HepG2 (cell line): ENCODE results near the gene CDH13. TPM values are rescaled to one million over a fixed set of nuclear protein-coding genes. Genes with fewer than 3 reads are reported as not detected.

Experiments used
- ATAC-seq: fragments of 200-7000 bp; cut with Tn5 transposase; 3 replicates; pipeline ENCODE4 v1.9.1; 2020; ENCODE audit warnings: mild to moderate bottlenecking, moderate library complexity
- BruUV-seq: library from RNA; stranded (reverse); fragments of 400-500 nt; replicated peaks from 2 replicates; lab custom pipeline; 2021; lab: Mats Ljungman, UMichigan
- CTCF ChIA-PET: fragments of 300-600 bp; formaldehyde crosslinking; extraction: SDS; loops from one replicate; lab custom pipeline; 2021; ENCODE audit warnings: low total read pairs, inconsistent platforms, low intra/inter-chr PET ratio; lab: Yijun Ruan, JAX
- POLR2A ChIA-PET: fragments of 350-600 bp; sonication (Branson Sonifier 250); formaldehyde crosslinking; loops from one replicate; lab custom pipeline; 2020; ENCODE audit warnings: antibody characterized with exemption, inconsistent platforms; lab: Yijun Ruan, JAX
- DNase-seq: peaks from one replicate; pipeline ENCODE4 v3.0.0-alpha.2; 2015; ENCODE audit warnings: low spot score
- FAIRE-seq: peaks from 3 replicates; lab custom pipeline; 2011; peaks lifted over from hg19 to GRCh38; lab: Jason Lieb, UNC
- H2AFZ ChIP-seq: one replicate; pipeline ENCODE4 v1.6.1; 2011; ENCODE audit warnings: low read length, inconsistent platforms
- H3K27ac ChIP-seq: fragments of 300-600 bp; 3 replicates; pipeline ENCODE4 v1.8.0; 2011; ENCODE audit warnings: mixed run types, mild to moderate bottlenecking, mixed read lengths, low read length, inconsistent platforms; ENCODE audit not compliant: insufficient read depth; ENCODE audit errors: extremely low read length
- H3K27me3 ChIP-seq, 2 experiments: fragments of 200-600 bp in 1 of 2; 2 replicates in 1 of 2; 3 replicates in 1 of 2; pipeline versions ENCODE4 v1.6.0 to v1.8.0; 2011; ENCODE audit warnings: low read length in 2 of 2, mild to moderate bottlenecking in 2 of 2, moderate library complexity in 2 of 2, inconsistent platforms in 1 of 2; ENCODE audit not compliant: insufficient read depth in 2 of 2, control insufficient read depth in 1 of 2
- H3K36me3 ChIP-seq, 2 experiments: fragments of 200-600 bp in 1 of 2; replicated peaks in 1 of 2; 2 replicates in 1 of 2; 3 replicates in 1 of 2; pipeline versions ENCODE4 v1.5.1 to v1.8.0; 2011; ENCODE audit warnings: low read length in 2 of 2, inconsistent platforms in 1 of 2; ENCODE audit not compliant: insufficient read depth in 2 of 2, control insufficient read depth in 1 of 2
- H3K4me1 ChIP-seq: 2 replicates; pipeline ENCODE4 v1.5.1; 2012; ENCODE audit warnings: low read length, inconsistent platforms; ENCODE audit not compliant: insufficient read depth
- H3K4me2 ChIP-seq: 2 replicates; pipeline ENCODE4 v1.6.0; 2011; ENCODE audit warnings: low read depth, low read length, inconsistent platforms
- H3K4me3 ChIP-seq, 3 experiments: fragments of 200-600 bp in 1 of 3; sonication (generic), shearing (Covaris generic) in 1 of 3; replicated peaks in 1 of 3; 2 replicates each; pipeline ENCODE4 v1.5.1; 2011 to 2016; ENCODE audit warnings: low read length in 3 of 3, inconsistent platforms in 2 of 3, low read depth in 2 of 3, mild to moderate bottlenecking in 2 of 3, control low read depth in 1 of 3, mixed read lengths in 1 of 3; ENCODE audit not compliant: insufficient read depth in 1 of 3
- H3K79me2 ChIP-seq: one replicate; pipeline ENCODE4 v1.6.1; 2011; ENCODE audit warnings: low read length, inconsistent platforms; ENCODE audit not compliant: insufficient read depth
- H3K9ac ChIP-seq: 2 replicates; pipeline ENCODE4 v1.6.0; 2011; ENCODE audit warnings: mild to moderate bottlenecking, low read depth, low read length, inconsistent platforms; ENCODE audit not compliant: insufficient read depth
- H3K9me3 ChIP-seq: 2 replicates; pipeline ENCODE4 v1.5.1; 2012; ENCODE audit warnings: mild to moderate bottlenecking, low read length
- H4K20me1 ChIP-seq: 2 replicates; pipeline ENCODE4 v1.6.0; 2011; ENCODE audit warnings: inconsistent platforms, mild to moderate bottlenecking, low read length, moderate library complexity; ENCODE audit not compliant: insufficient read depth
- CCAR2 ChIP-seq: fragments of 200-400 bp; formaldehyde crosslinking; optimal IDR thresholded peaks from 2 replicates; pipeline ENCODE3; 2018; ENCODE audit warnings: low read depth, mild to moderate bottlenecking, low read length, moderate library complexity
- HINFP ChIP-seq: sonication (generic); formaldehyde crosslinking; IDR thresholded peaks from 2 replicates; pipeline ENCODE4 v1.4.0; 2020; ENCODE audit warnings: low read depth, mild to moderate bottlenecking, missing genetic modification reagents
- RFX1 ChIP-seq: fragments of 450-650 bp; IDR thresholded peaks from 2 replicates; pipeline ENCODE4 v1.6.1; 2017
- TERF1 ChIP-seq: sonication (generic); formaldehyde crosslinking; IDR thresholded peaks from 2 replicates; pipeline ENCODE4 v1.8.0; 2022; ENCODE audit warnings: mild to moderate bottlenecking, missing genetic modification reagents, moderate library complexity
- ZFY ChIP-seq: sonication (generic); formaldehyde crosslinking; IDR thresholded peaks from 2 replicates; pipeline ENCODE4 v1.4.0; 2020; ENCODE audit warnings: missing genetic modification reagents
- ZMYM2 ChIP-seq: sonication (generic); formaldehyde crosslinking; IDR thresholded peaks from 2 replicates; pipeline ENCODE4 v1.8.0; 2022; ENCODE audit warnings: mild to moderate bottlenecking, missing genetic modification reagents
- ZNF296 ChIP-seq: sonication (generic); formaldehyde crosslinking; conservative IDR thresholded peaks from 2 replicates; pipeline ENCODE4 v1.5.0; 2020; ENCODE audit warnings: mild to moderate bottlenecking, missing genetic modification reagents
- ZNF646 ChIP-seq: sonication (generic); formaldehyde crosslinking; IDR thresholded peaks from 2 replicates; pipeline ENCODE4 v1.9.0; 2021; ENCODE audit warnings: mild to moderate bottlenecking, missing genetic modification reagents
- ZNF772 ChIP-seq: sonication (generic); formaldehyde crosslinking; IDR thresholded peaks from 2 replicates; pipeline ENCODE4 v1.5.0; 2020; ENCODE audit warnings: mild to moderate bottlenecking, missing genetic modification reagents
- ZSCAN22 ChIP-seq: sonication (generic); formaldehyde crosslinking; IDR thresholded peaks from 2 replicates; pipeline ENCODE4 v1.4.0; 2020; ENCODE audit warnings: mild to moderate bottlenecking, missing genetic modification reagents
- ZUFSP ChIP-seq: sonication (generic); formaldehyde crosslinking; IDR thresholded peaks from 2 replicates; pipeline ENCODE4 v1.9.0; 2021; ENCODE audit warnings: missing genetic modification reagents, mild to moderate bottlenecking, borderline replicate concordance
- WGBS: methylation state at CpG from one replicate; pipeline ENCODE4 v1.1.6; 2017; ENCODE audit warnings: low lambda C conversion rate; 5-methylcytosine and 5-hydroxymethylcytosine counted together
- in situ Hi-C: cut with HindIII; loops from 2 replicates; pipeline ENCODE4 v1.10.0; 2017; ENCODE audit warnings: low pct_unique_long_range_greater_than_20kb; ENCODE audit not compliant: extremely low pct_ligation_motif_present
- intact Hi-C: fragments of 100-400 bp; cut with micrococcal nuclease; formaldehyde crosslinking; loops from one replicate; pipeline ENCODE4 v1.10.0; 2022; ENCODE audit not compliant: unreplicated experiment
- polyA plus RNA-seq, 8 experiments: library from polyadenylated mRNA; depleted of rRNA in 3 of 8; stranded (reverse) in 7 of 8; unstranded in 1 of 8; fragments of >200 nt; fragmentation: Illumina TruSeq in 4 of 8; extraction: Trizol in 4 of 8; gene quantifications; 2 replicates each; pipeline versions ENCODE4 v1.2.1 to v1.2.3, GENCODE V29; 2011 to 2016; ENCODE audit warnings: low read depth in 4 of 8, missing spikeins in 1 of 8, mixed read lengths in 1 of 8; ENCODE audit not compliant: insufficient read depth in 1 of 8
- total RNA-seq, 5 experiments: library from RNA; depleted of rRNA; stranded (reverse); fragments of >200 nt; fragmentation: Illumina TruSeq; extraction: Trizol; gene quantifications; 2 replicates each; pipeline ENCODE4 v1.2.3, GENCODE V29; 2016; ENCODE audit warnings: low read depth in 1 of 5

The CDH13 gene
- total and polyA plus RNA-seq, 2 of the 13 experiments (the other 11 are each of a cell fraction or from before 2014, with no cell fraction given): not detected

- POLR2A ChIA-PET: no interaction called here
Observed at GRCh38 chr16:82752172-82752571, 125.4 kb downstream of the CDH13 start.

More at GRCh38 chr16:82752172-82752571, 125.4 kb downstream of the CDH13 start:
- no peaks in the 10 kb centered on the region for H3K9me3 ChIP-seq
- TF ChIP-seq ZMYM2: no peak
- no peak for TF ChIP-seq CCAR2
- TF ChIP-seq HINFP: no peak
- TF ChIP-seq ZNF296 (CRISPR knock-in tag): no peak
- TF ChIP-seq ZFY: no peak
- no peak for TF ChIP-seq ZUFSP
- no peak for TF ChIP-seq ZNF772 (CRISPR knock-in tag)
- TF ChIP-seq TERF1 (CRISPR knock-in tag): no peak
- no peak for TF ChIP-seq ZNF646
- TF ChIP-seq RFX1: no peak
- TF ChIP-seq ZSCAN22: no peak
- H2AFZ ChIP-seq: no peak overlapping the region
- H3K4me3 ChIP-seq: no peak overlapping the region
- H3K4me2 ChIP-seq: no peak overlapping the region
- intact Hi-C loops (no loop called here), in situ Hi-C loops (no loop called here)
- FAIRE-seq (no peak), DNase-seq (no peak), ATAC-seq (no peak)
- H4K20me1 ChIP-seq: no peaks in the 10 kb centered on the region
- no peaks in the 10 kb centered on the region for H3K36me3 ChIP-seq
- no peaks in the 10 kb centered on the region for H3K79me2 ChIP-seq
- H3K27ac ChIP-seq: no peak overlapping the region
- H3K27me3 ChIP-seq: no peaks in the 10 kb centered on the region
- no peaks in the 10 kb centered on the region for H3K4me1 ChIP-seq
- WGBS: 83% methylated on average over 5 of the region's 5 CpGs
- CTCF ChIA-PET: no interaction called here
- BruUV-seq: no TSS peak
- H3K9ac ChIP-seq: no peak overlapping the region
